Stimulated activated memory B cell treated with anti-CD40 and anti-IgM and Interleukin-4, amounts not matched to agents 10 μg/mL and 1 μg/mL and 100 μg/mL, for 72 hours (primary cell): ENCODE data around the gene VRK1.
A peak's percentile ranks its signal among the peaks of the same experiment; 100 is the strongest.
"Not testable (repeated sequence)": the region's sequence is repeated elsewhere in the genome, so short reads cannot be mapped to it uniquely, and the experiment has no call there.

Experiments used
- ATAC-seq: fragments of 150-1000 bp; cut with Tn5 transposase; 2 replicates; pipeline ENCODE4 v1.10.0; 2021
- H3K27ac Mint-ChIP-seq: one replicate; pipeline ENCODE4 v1.8.0; 2022; ENCODE audit warnings: mild to moderate bottlenecking, mixed read lengths
- H3K27me3 Mint-ChIP-seq: one replicate; pipeline ENCODE4 v1.8.0; 2022; ENCODE audit warnings: mixed read lengths
- H3K36me3 Mint-ChIP-seq: one replicate; pipeline ENCODE4 v1.8.0; 2022; ENCODE audit warnings: mixed read lengths
- H3K4me1 Mint-ChIP-seq: one replicate; pipeline ENCODE4 v1.8.0; 2022; ENCODE audit warnings: mixed read lengths
- H3K4me3 Mint-ChIP-seq: one replicate; pipeline ENCODE4 v1.8.0; 2022; ENCODE audit warnings: mild to moderate bottlenecking, moderate library complexity, mixed read lengths
- H3K9me3 Mint-ChIP-seq: one replicate; pipeline ENCODE4 v1.8.0; 2022; ENCODE audit warnings: mixed read lengths

The VRK1 gene, protein sequence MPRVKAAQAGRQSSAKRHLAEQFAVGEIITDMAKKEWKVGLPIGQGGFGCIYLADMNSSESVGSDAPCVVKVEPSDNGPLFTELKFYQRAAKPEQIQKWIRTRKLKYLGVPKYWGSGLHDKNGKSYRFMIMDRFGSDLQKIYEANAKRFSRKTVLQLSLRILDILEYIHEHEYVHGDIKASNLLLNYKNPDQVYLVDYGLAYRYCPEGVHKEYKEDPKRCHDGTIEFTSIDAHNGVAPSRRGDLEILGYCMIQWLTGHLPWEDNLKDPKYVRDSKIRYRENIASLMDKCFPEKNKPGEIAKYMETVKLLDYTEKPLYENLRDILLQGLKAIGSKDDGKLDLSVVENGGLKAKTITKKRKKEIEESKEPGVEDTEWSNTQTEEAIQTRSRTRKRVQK

GRCh38 chr14:96796851-96797581 is at the start of gene VRK1:
Gene VRK1, plus strand, starts transcription at chr14:96797382. Its CDS starts 36,090 bp downstream, at chr14:96833472.
- Mint-ChIP-seq H3K4me3 (peak within 1 kb of the TSS; percentile 92), H3K4me1 (peaks cover 12% of the 10 kb centered on the region), H3K27me3 (no peaks in the 10 kb centered on the region), H3K27ac (peak within 1 kb of the TSS; percentile 90), H3K36me3 (no peaks in the 10 kb centered on the region), H3K9me3 (no peaks in the 10 kb centered on the region)
- ATAC-seq: peak; percentile 99

DNA sequence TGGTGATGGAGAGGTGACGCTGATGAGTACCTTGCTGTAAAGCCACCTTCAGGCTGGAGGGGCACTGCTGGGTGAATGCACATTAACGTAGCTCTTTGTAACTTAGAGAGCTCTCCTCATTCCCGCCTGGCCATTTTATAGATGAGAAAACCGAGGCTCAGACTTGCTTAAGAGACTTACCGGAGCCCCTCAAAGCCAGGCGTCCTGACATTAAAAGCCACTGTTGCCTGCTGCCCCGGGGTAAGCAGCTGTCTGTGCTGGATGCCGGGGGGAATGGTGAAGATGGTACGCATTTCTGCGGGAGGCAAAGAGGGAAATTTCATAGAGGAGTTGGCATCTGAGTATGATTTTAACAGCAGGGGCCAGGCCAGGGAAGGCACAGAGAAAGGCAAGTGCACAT is 49.6 kb upstream of the VRK1 start:
- Mint-ChIP-seq H3K4me1 (no peaks in the 10 kb centered on the region), H3K27ac (no peak overlapping the region), H3K4me3 (no peak overlapping the region), H3K9me3 (no peaks in the 10 kb centered on the region), H3K27me3 (peaks cover 49% of the 10 kb centered on the region), H3K36me3 (no peaks in the 10 kb centered on the region)
- no peak for ATAC-seq

DNA sequence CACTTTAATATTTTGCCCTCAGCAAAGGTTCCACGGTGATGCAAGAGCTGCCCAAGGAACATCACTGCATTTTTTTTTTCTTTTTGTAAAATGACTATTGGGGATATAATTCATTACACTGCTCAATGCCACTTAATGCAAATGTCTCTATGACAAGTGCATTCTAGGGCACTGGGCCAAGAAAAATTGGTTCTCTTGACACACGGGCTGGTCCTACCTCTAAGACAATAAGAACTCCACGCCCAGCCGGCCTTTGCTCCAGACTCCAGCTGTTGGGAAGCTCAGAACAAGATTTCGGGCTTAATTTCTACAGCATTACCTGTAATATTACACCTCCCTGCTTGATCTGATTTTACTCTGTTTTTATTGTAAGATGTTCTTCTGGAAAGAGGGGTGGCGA is 48.8 kb upstream of the VRK1 start:
- H3K36me3 Mint-ChIP-seq: no peaks in the 10 kb centered on the region
- H3K27me3 Mint-ChIP-seq: peaks cover 47% of the 10 kb centered on the region
- H3K9me3 Mint-ChIP-seq: no peaks in the 10 kb centered on the region
- ATAC-seq: no peak
- no peak overlapping the region for H3K27ac Mint-ChIP-seq
- no peak overlapping the region for H3K4me3 Mint-ChIP-seq
- no peaks in the 10 kb centered on the region for H3K4me1 Mint-ChIP-seq

- H3K36me3 Mint-ChIP-seq: no peaks in the 10 kb centered on the region
- no peak overlapping the region for H3K4me3 Mint-ChIP-seq
- no peak for ATAC-seq
- peaks cover 33% of the 10 kb centered on the region for H3K27me3 Mint-ChIP-seq
- H3K9me3 Mint-ChIP-seq: no peaks in the 10 kb centered on the region
- no peak overlapping the region for H3K27ac Mint-ChIP-seq
- no peaks in the 10 kb centered on the region for H3K4me1 Mint-ChIP-seq
Measured at GRCh38 chr14:96751505-96751904, 45.7 kb upstream of the VRK1 start.

- ATAC-seq: no peak
- Mint-ChIP-seq H3K9me3 (no peaks in the 10 kb centered on the region), H3K36me3 (no peaks in the 10 kb centered on the region), H3K27ac (no peak overlapping the region), H3K27me3 (peaks cover 27% of the 10 kb centered on the region), H3K4me3 (no peak overlapping the region), H3K4me1 (no peaks in the 10 kb centered on the region)
Measured at GRCh38 chr14:96752125-96752524, 45.1 kb upstream of the VRK1 start.

DNA sequence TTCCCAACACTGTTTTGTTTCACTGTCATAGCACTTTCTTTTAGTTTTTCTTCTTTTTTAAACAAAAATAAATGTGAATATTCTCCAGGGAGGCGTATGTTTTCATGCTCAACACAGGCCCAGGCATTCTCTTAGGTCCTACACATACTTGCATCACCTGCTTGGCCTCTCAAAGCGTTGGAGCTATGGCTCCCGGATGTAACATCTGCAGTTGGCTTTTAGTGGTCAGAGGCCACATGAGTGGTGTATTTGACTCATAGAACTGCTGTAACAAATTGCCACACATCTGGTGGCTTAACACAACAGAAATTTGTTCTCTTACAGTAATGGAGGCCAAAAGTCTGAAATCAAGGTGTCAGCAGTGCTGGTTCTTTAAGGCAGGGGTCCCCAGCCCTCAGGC is 44.6 kb upstream of the VRK1 start:
- Mint-ChIP-seq H3K27me3 (peaks cover 22% of the 10 kb centered on the region), H3K4me3 (no peak overlapping the region), H3K9me3 (no peaks in the 10 kb centered on the region), H3K27ac (no peak overlapping the region), H3K36me3 (no peaks in the 10 kb centered on the region), H3K4me1 (no peaks in the 10 kb centered on the region)
- no peak for ATAC-seq

DNA sequence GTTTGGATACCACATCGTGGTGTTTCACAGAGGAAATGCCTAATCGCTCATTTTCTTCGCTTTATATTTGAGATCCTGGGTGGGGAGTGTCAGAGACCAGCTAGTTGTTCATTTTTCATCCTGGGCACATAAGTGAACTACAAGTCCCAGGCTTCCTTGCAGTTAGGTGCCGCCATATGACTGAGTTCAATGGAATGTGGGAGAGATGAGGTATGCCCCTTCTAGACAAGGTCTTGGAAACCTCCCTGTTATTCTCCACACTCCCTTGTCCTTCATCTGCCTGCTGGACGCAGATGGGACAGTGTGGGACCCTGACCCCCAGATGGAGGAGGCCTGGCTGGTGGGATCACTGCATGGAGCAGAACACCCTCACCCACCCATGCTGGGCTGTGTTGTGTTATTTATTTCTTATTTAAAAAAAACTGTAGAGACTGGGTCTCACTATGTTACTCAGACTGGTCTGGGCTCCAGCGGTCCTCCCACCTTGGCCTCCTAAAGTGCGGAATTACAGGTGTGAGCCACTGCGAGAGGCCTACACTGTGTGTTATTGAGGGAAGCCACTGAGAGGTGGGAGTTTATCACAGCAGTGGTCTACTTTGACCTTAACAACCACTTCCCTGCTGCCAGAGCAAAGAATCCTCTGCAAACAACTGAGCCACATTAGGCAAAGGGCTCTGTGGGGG is 42.9 kb upstream of the VRK1 start:
- H3K4me1 Mint-ChIP-seq: no peaks in the 10 kb centered on the region
- H3K27ac Mint-ChIP-seq: no peak overlapping the region
- no peak for ATAC-seq
- no peaks in the 10 kb centered on the region for H3K9me3 Mint-ChIP-seq
- no peaks in the 10 kb centered on the region for H3K36me3 Mint-ChIP-seq
- no peak overlapping the region for H3K4me3 Mint-ChIP-seq
- peaks cover 17% of the 10 kb centered on the region for H3K27me3 Mint-ChIP-seq

- Mint-ChIP-seq H3K4me1 (no peaks in the 10 kb centered on the region), H3K4me3 (no peak overlapping the region), H3K27ac (no peak overlapping the region), H3K36me3 (no peaks in the 10 kb centered on the region), H3K27me3 (peaks cover 17% of the 10 kb centered on the region), H3K9me3 (no peaks in the 10 kb centered on the region)
- no peak for ATAC-seq
Measured at GRCh38 chr14:96754845-96755184, 42.4 kb upstream of the VRK1 start.

GRCh38 chr14:96756745-96757144 is 40.4 kb upstream of the VRK1 start:
- Mint-ChIP-seq H3K36me3 (no peaks in the 10 kb centered on the region), H3K4me1 (no peaks in the 10 kb centered on the region), H3K4me3 (no peak overlapping the region), H3K9me3 (no peaks in the 10 kb centered on the region), H3K27me3 (peaks cover 17% of the 10 kb centered on the region), H3K27ac (no peak overlapping the region)
- ATAC-seq: no peak

GRCh38 chr14:96757456-96757855 is 39.7 kb upstream of the VRK1 start:
- Mint-ChIP-seq H3K4me3 (no peak overlapping the region), H3K27ac (no peak overlapping the region)
- ATAC-seq: no peak

DNA sequence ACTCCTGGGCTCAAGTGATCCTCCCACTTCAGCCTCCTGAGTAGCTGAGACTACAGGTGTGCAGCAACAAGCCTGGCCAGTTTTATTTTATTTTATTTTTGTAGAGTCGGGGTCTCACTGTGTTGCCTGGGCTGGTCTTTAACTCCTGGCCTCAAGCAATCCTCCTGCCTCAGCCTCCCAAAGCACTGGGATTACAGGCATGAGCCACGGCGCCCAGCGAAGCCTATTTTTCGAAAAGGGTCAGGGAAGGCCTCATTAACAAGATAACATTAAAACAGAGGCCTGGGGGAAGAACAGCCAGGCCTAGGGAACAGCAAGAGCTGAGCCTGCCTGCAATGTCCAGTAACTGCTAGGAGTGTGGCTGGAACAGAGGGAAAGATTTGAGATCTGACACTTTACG is 36.1 kb upstream of the VRK1 start:
- H3K36me3 Mint-ChIP-seq: no peaks in the 10 kb centered on the region
- H3K4me3 Mint-ChIP-seq: no peak overlapping the region
- no peak for ATAC-seq
- H3K4me1 Mint-ChIP-seq: peaks cover 5% of the 10 kb centered on the region
- H3K27me3 Mint-ChIP-seq: no peaks in the 10 kb centered on the region
- no peak overlapping the region for H3K27ac Mint-ChIP-seq
- no peaks in the 10 kb centered on the region for H3K9me3 Mint-ChIP-seq

More at GRCh38 chr14:96757456-96757855, 39.7 kb upstream of the VRK1 start:
- H3K4me1 Mint-ChIP-seq: peaks cover 2% of the 10 kb centered on the region
- peaks cover 17% of the 10 kb centered on the region for H3K27me3 Mint-ChIP-seq
- H3K36me3 Mint-ChIP-seq: no peaks in the 10 kb centered on the region
- no peaks in the 10 kb centered on the region for H3K9me3 Mint-ChIP-seq

DNA sequence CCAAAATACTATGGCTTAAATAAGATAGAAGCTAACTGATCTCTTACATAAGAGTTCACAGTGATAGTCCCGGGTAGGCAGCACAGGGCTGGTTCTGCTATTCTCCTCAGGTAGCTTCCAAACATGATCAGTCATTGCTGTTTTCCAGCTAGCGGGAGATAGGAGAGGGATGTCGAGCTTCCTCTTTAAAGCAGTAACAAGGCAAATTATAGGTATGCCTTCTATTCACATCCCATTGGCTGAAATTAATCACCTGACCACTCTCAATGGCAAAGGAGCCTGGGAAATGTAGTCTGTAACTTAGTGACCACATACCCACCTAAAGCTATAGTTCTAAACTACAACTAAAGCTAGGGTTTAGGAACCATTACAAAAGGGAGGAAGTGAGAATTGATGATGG is 34.5 kb upstream of the VRK1 start:
- Mint-ChIP-seq H3K27me3 (no peaks in the 10 kb centered on the region), H3K4me1 (peaks cover 5% of the 10 kb centered on the region), H3K4me3 (peak overlapping the region; percentile 68)

GRCh38 chr14:96764012-96764411 is 33.2 kb upstream of the VRK1 start:
- Mint-ChIP-seq H3K27ac (no peak overlapping the region), H3K27me3 (peaks cover 8% of the 10 kb centered on the region), H3K4me3 (no peak overlapping the region), H3K9me3 (peaks cover 5% of the 10 kb centered on the region), H3K36me3 (no peaks in the 10 kb centered on the region), H3K4me1 (peaks cover 5% of the 10 kb centered on the region)
- ATAC-seq: no peak

More for the DNA sequence above, 34.5 kb upstream of the VRK1 start:
- H3K9me3 Mint-ChIP-seq: no peaks in the 10 kb centered on the region
- H3K36me3 Mint-ChIP-seq: no peaks in the 10 kb centered on the region
- ATAC-seq: peak; percentile 92
- no peak overlapping the region for H3K27ac Mint-ChIP-seq

DNA sequence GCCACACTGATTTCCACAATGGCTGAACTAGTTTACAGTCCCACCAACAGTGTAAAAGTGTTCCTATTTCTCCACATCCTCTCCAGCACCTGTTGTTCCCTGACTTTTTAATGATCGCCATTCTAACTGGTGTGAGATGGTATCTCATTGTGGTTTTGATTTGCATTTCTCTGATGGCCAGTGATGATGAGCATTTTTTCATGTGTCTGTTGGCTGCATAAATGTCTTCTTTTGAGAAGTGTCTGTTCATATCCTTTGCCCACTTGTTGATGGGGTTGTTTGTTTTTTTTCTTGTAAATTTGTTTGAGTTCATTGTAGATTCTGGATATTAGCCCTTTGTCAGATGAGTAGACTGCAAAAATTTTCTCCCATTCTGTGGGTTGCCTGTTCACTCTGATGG is 32.0 kb upstream of the VRK1 start:
- H3K4me1 Mint-ChIP-seq, H3K9me3 Mint-ChIP-seq, H3K36me3 Mint-ChIP-seq, H3K27ac Mint-ChIP-seq, ATAC-seq, H3K4me3 Mint-ChIP-seq: not testable (repeated sequence)
- peaks cover 19% of the 10 kb centered on the region for H3K27me3 Mint-ChIP-seq

GRCh38 chr14:96772929-96773328 is 24.3 kb upstream of the VRK1 start:
- Mint-ChIP-seq H3K4me1 (no peaks in the 10 kb centered on the region), H3K27me3 (peaks cover 60% of the 10 kb centered on the region), H3K36me3 (no peaks in the 10 kb centered on the region), H3K4me3 (no peak overlapping the region), H3K27ac (no peak overlapping the region), H3K9me3 (peaks cover 6% of the 10 kb centered on the region)
- no peak for ATAC-seq
